Upper lobe of left lung (tissue), 4 donors: ENCODE measurements around the gene ACP2.

Source experiments
- EP300 ChIP-seq, 4 donors: sonication (generic); formaldehyde crosslinking; IDR thresholded peaks; one replicate each; pipeline ENCODE4 v1.5.1; 2017; ENCODE audit warnings: antibody characterized with exemption in 4 of 4, control low read depth in 2 of 4
- POLR2AphosphoS5 ChIP-seq, 2 donors: sonication (generic); formaldehyde crosslinking; IDR thresholded peaks; one replicate each; pipeline ENCODE4 v1.5.1; 2017; ENCODE audit warnings: antibody characterized with exemption in 2 of 2
- TF ChIP-seq, protein P1 (sequence below), 6 experiments: fragments of 450-650 bp in 4 of 6; fragments of 200-600 bp in 2 of 6; sonication (generic) in 2 of 6; IDR thresholded peaks; one replicate each; pipeline ENCODE4 v1.5.1; 2016 to 2019; ENCODE audit warnings: antibody characterized with exemption in 6 of 6

DNA sequence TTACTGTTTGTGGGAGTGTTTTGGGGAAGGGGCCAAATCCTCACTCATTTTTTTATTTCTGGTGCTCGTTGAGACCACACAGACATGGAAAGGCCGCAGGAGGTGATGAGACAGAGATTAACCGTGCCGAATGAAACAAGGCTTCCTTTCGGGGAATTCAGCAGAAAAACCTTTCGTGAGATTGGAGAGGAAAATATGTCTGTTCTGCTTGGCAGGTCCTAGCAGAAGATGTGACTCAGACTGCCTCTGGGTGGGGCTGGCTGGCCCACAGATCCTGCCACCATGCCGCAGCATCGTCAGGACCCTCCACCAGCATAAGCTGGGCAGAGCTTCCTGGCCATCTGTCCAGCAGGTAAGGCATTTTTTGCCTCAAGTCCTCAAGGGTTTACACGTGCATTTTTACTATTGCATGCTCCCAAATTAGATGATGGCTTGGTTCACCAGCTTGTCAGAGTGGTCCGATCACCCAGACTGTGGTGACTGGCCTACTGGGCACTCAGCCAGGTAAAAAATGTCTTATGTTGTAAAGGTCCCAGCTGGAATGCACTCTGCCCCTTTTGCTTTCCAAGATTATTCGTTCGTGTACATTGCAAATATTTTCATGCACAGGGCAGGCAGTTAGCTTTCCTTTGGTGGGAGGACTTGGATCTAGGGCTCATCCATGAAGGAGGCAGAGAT lies 32.4 kb downstream of the ACP2 start:
- TF ChIP-seq, protein P1, sequence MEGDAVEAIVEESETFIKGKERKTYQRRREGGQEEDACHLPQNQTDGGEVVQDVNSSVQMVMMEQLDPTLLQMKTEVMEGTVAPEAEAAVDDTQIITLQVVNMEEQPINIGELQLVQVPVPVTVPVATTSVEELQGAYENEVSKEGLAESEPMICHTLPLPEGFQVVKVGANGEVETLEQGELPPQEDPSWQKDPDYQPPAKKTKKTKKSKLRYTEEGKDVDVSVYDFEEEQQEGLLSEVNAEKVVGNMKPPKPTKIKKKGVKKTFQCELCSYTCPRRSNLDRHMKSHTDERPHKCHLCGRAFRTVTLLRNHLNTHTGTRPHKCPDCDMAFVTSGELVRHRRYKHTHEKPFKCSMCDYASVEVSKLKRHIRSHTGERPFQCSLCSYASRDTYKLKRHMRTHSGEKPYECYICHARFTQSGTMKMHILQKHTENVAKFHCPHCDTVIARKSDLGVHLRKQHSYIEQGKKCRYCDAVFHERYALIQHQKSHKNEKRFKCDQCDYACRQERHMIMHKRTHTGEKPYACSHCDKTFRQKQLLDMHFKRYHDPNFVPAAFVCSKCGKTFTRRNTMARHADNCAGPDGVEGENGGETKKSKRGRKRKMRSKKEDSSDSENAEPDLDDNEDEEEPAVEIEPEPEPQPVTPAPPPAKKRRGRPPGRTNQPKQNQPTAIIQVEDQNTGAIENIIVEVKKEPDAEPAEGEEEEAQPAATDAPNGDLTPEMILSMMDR (IDR thresholded peaks at IDR 0.05): no peak
- TF ChIP-seq POLR2AphosphoS5 (IDR thresholded peaks at IDR 0.05): peak in 1 of 2 donors; percentile 22
- no peak for TF ChIP-seq EP300 (IDR thresholded peaks at IDR 0.05)
